GM12875 (cell line): ENCODE results near the gene CCDC121.

ENCODE experiments used
- H3K4me3 ChIP-seq: one replicate; pipeline ENCODE4 v1.5.1; 2011; ENCODE audit warnings: low read depth, low read length, control low read depth
- TF ChIP-seq, protein P1 (sequence below): IDR thresholded peaks from 2 replicates; pipeline ENCODE4 v1.5.1; 2011; ENCODE audit warnings: low read depth, mild to moderate bottlenecking, control low read depth, inconsistent platforms, low read length, moderate library complexity, borderline replicate concordance; ENCODE audit not compliant: insufficient read depth

CCDC121 gene

GRCh38 chr2:27581417-27582128, 47.2 kb downstream of the CCDC121 start:
- H3K4me3 ChIP-seq = no peak overlapping the region
- TF ChIP-seq, protein P1, sequence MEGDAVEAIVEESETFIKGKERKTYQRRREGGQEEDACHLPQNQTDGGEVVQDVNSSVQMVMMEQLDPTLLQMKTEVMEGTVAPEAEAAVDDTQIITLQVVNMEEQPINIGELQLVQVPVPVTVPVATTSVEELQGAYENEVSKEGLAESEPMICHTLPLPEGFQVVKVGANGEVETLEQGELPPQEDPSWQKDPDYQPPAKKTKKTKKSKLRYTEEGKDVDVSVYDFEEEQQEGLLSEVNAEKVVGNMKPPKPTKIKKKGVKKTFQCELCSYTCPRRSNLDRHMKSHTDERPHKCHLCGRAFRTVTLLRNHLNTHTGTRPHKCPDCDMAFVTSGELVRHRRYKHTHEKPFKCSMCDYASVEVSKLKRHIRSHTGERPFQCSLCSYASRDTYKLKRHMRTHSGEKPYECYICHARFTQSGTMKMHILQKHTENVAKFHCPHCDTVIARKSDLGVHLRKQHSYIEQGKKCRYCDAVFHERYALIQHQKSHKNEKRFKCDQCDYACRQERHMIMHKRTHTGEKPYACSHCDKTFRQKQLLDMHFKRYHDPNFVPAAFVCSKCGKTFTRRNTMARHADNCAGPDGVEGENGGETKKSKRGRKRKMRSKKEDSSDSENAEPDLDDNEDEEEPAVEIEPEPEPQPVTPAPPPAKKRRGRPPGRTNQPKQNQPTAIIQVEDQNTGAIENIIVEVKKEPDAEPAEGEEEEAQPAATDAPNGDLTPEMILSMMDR = no peak
